Endothelial cell of umbilical vein (primary cell): ENCODE measurements around the gene CBX6. TPM values are rescaled to one million over a fixed set of nuclear protein-coding genes. Genes with fewer than 3 reads are reported as not detected.

ENCODE experiments used
- BruUV-seq: library from RNA; stranded (reverse); fragments of 400-500 nt; replicated peaks from 2 replicates; lab custom pipeline; 2021; lab: Mats Ljungman, UMichigan
- CTCF ChIA-PET: fragments of 300-600, 350-600 bp; sonication (Branson Sonifier 250); formaldehyde crosslinking; loops from one replicate; lab custom pipeline; 2021; ENCODE audit warnings: antibody characterized with exemption, inconsistent platforms; lab: Charles Lee
- POLR2A ChIA-PET: fragments of 300-600, 350-600 bp; sonication (Branson Sonifier 250); formaldehyde crosslinking; loops from one replicate; lab custom pipeline; 2021; ENCODE audit warnings: antibody characterized with exemption, inconsistent platforms; lab: Charles Lee
- DNase-seq: peaks from one replicate; pipeline ENCODE4 v3.0.0-alpha.2; 2011; ENCODE audit warnings: low read depth, low spot score
- FAIRE-seq: peaks from 2 replicates; lab custom pipeline; 2011; peaks lifted over from hg19 to GRCh38; lab: Jason Lieb, UNC
- H2AFZ ChIP-seq: 2 replicates; pipeline ENCODE4 v1.6.0; 2012; ENCODE audit warnings: low read depth, low read length, control low read depth, inconsistent platforms
- H3K27ac ChIP-seq: 2 replicates; pipeline ENCODE4 v1.5.1; 2011; ENCODE audit warnings: low read depth, mild to moderate bottlenecking, control low read depth, low read length, moderate library complexity; ENCODE audit not compliant: insufficient read depth
- H3K27me3 ChIP-seq, 2 experiments: 2 replicates each; pipeline versions ENCODE4 v1.6.0 to v1.6.1; 2011; ENCODE audit warnings: low read length in 2 of 2, mixed read lengths in 1 of 2; ENCODE audit not compliant: control insufficient read depth in 2 of 2, insufficient read depth in 2 of 2
- H3K36me3 ChIP-seq, 2 experiments: 2 replicates in 1 of 2; 3 replicates in 1 of 2; pipeline ENCODE4 v1.5.1; 2011; ENCODE audit warnings: low read length in 2 of 2, mild to moderate bottlenecking in 1 of 2, moderate library complexity in 1 of 2; ENCODE audit not compliant: control insufficient read depth in 2 of 2, insufficient read depth in 2 of 2; ENCODE audit errors: extremely low read depth in 1 of 2
- H3K4me1 ChIP-seq: 3 replicates; pipeline ENCODE4 v1.5.1; 2011; ENCODE audit warnings: mild to moderate bottlenecking, low read length; ENCODE audit not compliant: control insufficient read depth, insufficient read depth; ENCODE audit errors: extremely low read depth
- H3K4me2 ChIP-seq: 2 replicates; pipeline ENCODE4 v1.6.1; 2011; ENCODE audit warnings: low read length, control low read depth, mixed read lengths; ENCODE audit not compliant: insufficient read depth
- H3K4me3 ChIP-seq, 3 experiments: fragments of 200-600 bp in 1 of 3; sonication (generic), shearing (Covaris generic) in 1 of 3; replicated peaks in 1 of 3; 2 replicates each; pipeline ENCODE4 v1.5.1; 2011 to 2016; ENCODE audit warnings: control low read depth in 3 of 3, low read length in 3 of 3, mild to moderate bottlenecking in 2 of 3, inconsistent platforms in 1 of 3, low read depth in 1 of 3, moderate library complexity in 1 of 3; ENCODE audit not compliant: insufficient read depth in 1 of 3
- H3K79me2 ChIP-seq: 2 replicates; pipeline ENCODE4 v1.6.0; 2012; ENCODE audit warnings: low read length, inconsistent platforms; ENCODE audit not compliant: control insufficient read depth, insufficient read depth
- H3K9ac ChIP-seq: replicated peaks from 2 replicates; pipeline ENCODE3; 2011; ENCODE audit warnings: low read length, control low read depth; ENCODE audit not compliant: insufficient read depth; ENCODE audit errors: extremely low read depth
- H3K9me1 ChIP-seq: replicated peaks from 3 replicates; pipeline ENCODE4 v1.6.0; 2011; ENCODE audit warnings: mild to moderate bottlenecking, low read length; ENCODE audit not compliant: control insufficient read depth, insufficient read depth; ENCODE audit errors: extremely low read depth
- H3K9me3 ChIP-seq: replicated peaks from 2 replicates; pipeline ENCODE4 v1.5.1; 2012; ENCODE audit warnings: low read length, inconsistent platforms; ENCODE audit not compliant: control insufficient read depth, insufficient read depth
- H4K20me1 ChIP-seq: replicated peaks from 2 replicates; pipeline ENCODE3; 2011; ENCODE audit warnings: mild to moderate bottlenecking, low read length; ENCODE audit not compliant: control insufficient read depth, insufficient read depth; ENCODE audit errors: extremely low read depth
- CTCF ChIP-seq, 2 donors: IDR thresholded peaks; 1 replicate in 1 of 2; 2 replicates in 1 of 2; pipeline ENCODE4 v1.5.1; 2011; ENCODE audit warnings: low read length in 2 of 2, mild to moderate bottlenecking in 2 of 2, moderate library complexity in 2 of 2, control low read depth in 1 of 2, inconsistent platforms in 1 of 2, low read depth in 1 of 2; ENCODE audit not compliant: insufficient read depth in 1 of 2; ENCODE audit errors: extremely low read depth in 1 of 2
- FOS ChIP-seq: IDR thresholded peaks from 2 replicates; pipeline ENCODE4 v1.6.1; 2011; ENCODE audit warnings: mild to moderate bottlenecking, low read length, moderate library complexity, borderline replicate concordance; ENCODE audit not compliant: insufficient read depth
- JUN ChIP-seq: IDR thresholded peaks from 2 replicates; pipeline ENCODE4 v1.6.1; 2011; ENCODE audit warnings: borderline replicate concordance, low read depth; ENCODE audit not compliant: insufficient read length, insufficient read depth
- MYC ChIP-seq: IDR thresholded peaks from one replicate; pipeline ENCODE4 v1.6.1; 2011; ENCODE audit warnings: mild to moderate bottlenecking, low read depth, low read length
- dilution Hi-C: fragments of 300-500 bp; cut with MboI; formaldehyde crosslinking; loops from one replicate; pipeline ENCODE4 v1.15.0; 2019; ENCODE audit warnings: low sequenced_read_pairs; ENCODE audit not compliant: extremely low pct_ligation_motif_present
- intact Hi-C: fragments of 100-400 bp; cut with micrococcal nuclease; formaldehyde crosslinking; loops from one replicate; pipeline ENCODE4 v1.10.0; 2022
- polyA plus RNA-seq, 4 experiments: library from polyadenylated mRNA; depleted of rRNA in 3 of 4; stranded (reverse) in 3 of 4; unstranded in 1 of 4; fragments of >200 nt; gene quantifications; 2 replicates each; pipeline versions ENCODE4 v1.2.1 to v1.2.3, GENCODE V29; 2011 to 2012; ENCODE audit warnings: missing spikeins in 1 of 4
- total RNA-seq: library from RNA; stranded (reverse); gene quantifications from 2 replicates; pipeline ENCODE4 v1.2.3, GENCODE V29; 2021

CBX6 gene
- total and polyA plus RNA-seq, 2 donors (not counting 3 experiments of a cell fraction or from before 2014, with no cell fraction given): 14.9 to 62.6 TPM

- DNase-seq (no peak), FAIRE-seq (no peak)
- no peaks in the 10 kb centered on the region for H3K9me1 ChIP-seq
- no TSS peak for BruUV-seq
- H3K27me3 ChIP-seq: peaks cover 34 to 38% of the 10 kb centered on the region in 2 experiments
- no peaks in the 10 kb centered on the region for H3K9me3 ChIP-seq
- ChIA-PET CTCF (interaction anchor here (1.1 to 3.5 kb wide), 5 partner anchors 9 to 244 kb away, joined by 3 to 13 read pairs (median 7); no protein-coding TSS in a partner anchor), POLR2A (no interaction called here)
- H3K79me2 ChIP-seq: no peaks in the 10 kb centered on the region
- TF ChIP-seq MYC (no peak), JUN (no peak), CTCF (IDR thresholded peaks at IDR 0.05; ENCODE audit: extremely low read depth in 1 of 2, insufficient read depth in 1 of 2, low read depth in 1 of 2, low read length in 2 of 2) (no peak), FOS (no peak)
- no peaks in the 10 kb centered on the region for H3K36me3 ChIP-seq
- H3K4me1 ChIP-seq: no peaks in the 10 kb centered on the region
- no peak overlapping the region for H3K4me3 ChIP-seq
- H4K20me1 ChIP-seq: no peaks in the 10 kb centered on the region
- no peak overlapping the region for H3K4me2 ChIP-seq
- intact Hi-C loops: loop anchor here (10.0 kb wide), 1 partner anchor 357 kb away; no protein-coding TSS in a partner anchor
- dilution Hi-C loops: no loop called here
- H3K9ac ChIP-seq: no peak overlapping the region
- no peak overlapping the region for H2AFZ ChIP-seq
- H3K27ac ChIP-seq: no peak overlapping the region
Measured at GRCh38 chr22:38878001-38878400, 6.0 kb upstream of the CBX6 start.
